Stomach smooth muscle (tissue), 2 donors: ENCODE data around the gene ZNF865.

Experiments used
- H3K27ac ChIP-seq: one replicate; pipeline ENCODE4 v1.7.0; 2013; ENCODE audit warnings: mild to moderate bottlenecking, low read length, inconsistent platforms
- H3K27me3 ChIP-seq, 2 donors: one replicate each; pipeline ENCODE4 v1.7.0; 2013; ENCODE audit warnings: low read length in 2 of 2; ENCODE audit not compliant: insufficient read depth in 2 of 2, control insufficient read depth in 1 of 2
- H3K36me3 ChIP-seq, 2 donors: one replicate each; pipeline ENCODE4 v1.7.0; 2013; ENCODE audit warnings: low read length in 2 of 2; ENCODE audit not compliant: control insufficient read depth in 2 of 2, insufficient read depth in 2 of 2
- H3K4me1 ChIP-seq: one replicate; pipeline ENCODE4 v1.7.0; 2013; ENCODE audit warnings: low read length; ENCODE audit not compliant: control insufficient read depth, insufficient read depth
- H3K4me3 ChIP-seq, 2 donors: one replicate each; pipeline ENCODE4 v1.7.0; 2013; ENCODE audit warnings: low read length in 2 of 2
- H3K9ac ChIP-seq, 2 donors: one replicate each; pipeline ENCODE4 v1.7.0; 2013; ENCODE audit warnings: low read length in 2 of 2, mild to moderate bottlenecking in 1 of 2
- H3K9me3 ChIP-seq, 2 donors: one replicate each; pipeline ENCODE4 v1.7.0; 2013; ENCODE audit warnings: low read length in 2 of 2; ENCODE audit not compliant: control insufficient read depth in 2 of 2
- donor health status: healthy.
- donor health status: Pancreatic carcinoma.

Gene ZNF865

GRCh38 chr19:55647732-55648584, 42.5 kb downstream of the ZNF865 start, which contains the start of gene CCDC106:
Gene CCDC106 (plus strand): TSS chr19:55648212. CDS start chr19:55649047, 835 bp downstream.
- peak within 1 kb of the TSS; percentile 76 to 81 for H3K9ac ChIP-seq
- no peaks in the 10 kb centered on the region for H3K27me3 ChIP-seq
- H3K9me3 ChIP-seq: no peaks in the 10 kb centered on the region
- H3K27ac ChIP-seq: peak within 1 kb of the TSS; percentile 82
- H3K4me3 ChIP-seq: peak within 1 kb of the TSS; percentile 83 to 84
- peaks cover 45% of the 10 kb centered on the region for H3K4me1 ChIP-seq
- H3K36me3 ChIP-seq: peaks cover 6 to 10% of the 10 kb centered on the region in 2 donors

- H3K4me3 ChIP-seq: peak overlapping the region; percentile 83 to 84
- peaks cover 6 to 10% of the 10 kb centered on the region in 2 donors for H3K36me3 ChIP-seq
- no peaks in the 10 kb centered on the region for H3K9me3 ChIP-seq
- H3K27ac ChIP-seq: peak overlapping the region; percentile 82
- H3K27me3 ChIP-seq: no peaks in the 10 kb centered on the region
- peak overlapping the region; percentile 76 to 81 for H3K9ac ChIP-seq
- peaks cover 41% of the 10 kb centered on the region for H3K4me1 ChIP-seq
Measured at GRCh38 chr19:55648585-55649267, 43.3 kb downstream of the ZNF865 start.

- Histone ChIP-seq H3K4me3 (peak overlapping the region; percentile 83 to 84), H3K9ac (peak overlapping the region in 1 of 2 donors; percentile 81), H3K9me3 (no peaks in the 10 kb centered on the region), H3K36me3 (peaks cover 6 to 10% of the 10 kb centered on the region in 2 donors), H3K4me1 (peaks cover 35% of the 10 kb centered on the region), H3K27ac (peak overlapping the region; percentile 82), H3K27me3 (no peaks in the 10 kb centered on the region)
Measured at GRCh38 chr19:55649268-55650125, 44.0 kb downstream of the ZNF865 start.

- Histone ChIP-seq H3K27me3 (no peaks in the 10 kb centered on the region), H3K9ac (no peak overlapping the region), H3K4me3 (no peak overlapping the region), H3K9me3 (no peaks in the 10 kb centered on the region), H3K4me1 (peaks cover 28% of the 10 kb centered on the region), H3K27ac (no peak overlapping the region), H3K36me3 (peaks cover 4 to 6% of the 10 kb centered on the region in 2 donors)
Measured at GRCh38 chr19:55650126-55650557, 44.7 kb downstream of the ZNF865 start.

- H3K27me3 ChIP-seq: no peaks in the 10 kb centered on the region
- H3K9me3 ChIP-seq: no peaks in the 10 kb centered on the region
- no peak overlapping the region for H3K27ac ChIP-seq
- no peak overlapping the region for H3K4me3 ChIP-seq
- H3K4me1 ChIP-seq: peaks cover 31% of the 10 kb centered on the region
- no peak overlapping the region for H3K9ac ChIP-seq
- H3K36me3 ChIP-seq: peaks cover 0 to 2% of the 10 kb centered on the region in 2 donors
Measured at GRCh38 chr19:55650602-55651230, 45.3 kb downstream of the ZNF865 start.

- Histone ChIP-seq H3K9me3 (no peaks in the 10 kb centered on the region), H3K27ac (no peak overlapping the region), H3K9ac (no peak overlapping the region), H3K36me3 (peaks cover 0 to 2% of the 10 kb centered on the region in 2 donors), H3K4me1 (peaks cover 36% of the 10 kb centered on the region), H3K27me3 (no peaks in the 10 kb centered on the region), H3K4me3 (no peak overlapping the region)
Measured at GRCh38 chr19:55651236-55651635, 45.8 kb downstream of the ZNF865 start.

GRCh38 chr19:55652311-55653128, 47.1 kb downstream of the ZNF865 start:
- H3K36me3 ChIP-seq: peaks cover 0 to 2% of the 10 kb centered on the region in 2 donors
- peaks cover 42% of the 10 kb centered on the region for H3K4me1 ChIP-seq
- no peak overlapping the region for H3K9ac ChIP-seq
- no peak overlapping the region for H3K27ac ChIP-seq
- no peaks in the 10 kb centered on the region for H3K9me3 ChIP-seq
- H3K4me3 ChIP-seq: no peak overlapping the region
- no peaks in the 10 kb centered on the region for H3K27me3 ChIP-seq

GRCh38 chr19:55653651-55654322, 48.3 kb downstream of the ZNF865 start:
- Histone ChIP-seq H3K27ac (peak overlapping the region; percentile 96), H3K4me1 (peaks cover 46% of the 10 kb centered on the region), H3K27me3 (no peaks in the 10 kb centered on the region)

GRCh38 chr19:55654323-55654867, 48.9 kb downstream of the ZNF865 start:
- peak overlapping the region; percentile 95 to 97 for H3K4me3 ChIP-seq
- no peaks in the 10 kb centered on the region for H3K27me3 ChIP-seq
- H3K27ac ChIP-seq: peak overlapping the region; percentile 96
- H3K9me3 ChIP-seq: no peaks in the 10 kb centered on the region
- peaks cover 0 to 2% of the 10 kb centered on the region in 2 donors for H3K36me3 ChIP-seq
- H3K4me1 ChIP-seq: peaks cover 45% of the 10 kb centered on the region
- peak overlapping the region; percentile 95 to 99 for H3K9ac ChIP-seq

More at GRCh38 chr19:55653651-55654322, 48.3 kb downstream of the ZNF865 start:
- peak overlapping the region; percentile 95 to 99 for H3K9ac ChIP-seq
- peaks cover 0 to 2% of the 10 kb centered on the region in 2 donors for H3K36me3 ChIP-seq
- peak overlapping the region; percentile 95 to 97 for H3K4me3 ChIP-seq
- H3K9me3 ChIP-seq: no peaks in the 10 kb centered on the region
